Body of pancreas (tissue), 4 donors: ENCODE data around the gene CRYBB1.

Source experiments
- CTCF ChIP-seq, 7 experiments: fragments of 450-650 bp in 4 of 7; fragments of 200-600 bp in 3 of 7; sonication (generic) in 3 of 7; IDR thresholded peaks; one replicate each; pipeline ENCODE4 v1.5.1; 2016 to 2019; ENCODE audit warnings: antibody characterized with exemption in 7 of 7
- POLR2A ChIP-seq, 3 donors: fragments of 450-650 bp; IDR thresholded peaks; one replicate each; pipeline ENCODE4 v1.6.1; 2016; ENCODE audit warnings: antibody characterized with exemption in 3 of 3, mild to moderate bottlenecking in 2 of 3

GRCh38 chr22:26660356-26660755 lies 42.5 kb upstream of the CRYBB1 start:
- no peak for TF ChIP-seq CTCF (IDR thresholded peaks at IDR 0.05)
- TF ChIP-seq POLR2A (IDR thresholded peaks at IDR 0.05), result no peak
